Suprapubic skin (tissue), 4 donors: ENCODE data around the gene FAF1.

ENCODE experiments used
- CTCF ChIP-seq, 2 donors: fragments of 200-600 bp in 1 of 2; fragments of 450-650 bp in 1 of 2; sonication (generic) in 1 of 2; IDR thresholded peaks; one replicate each; pipeline ENCODE4 v1.5.1; 2016 to 2019; ENCODE audit warnings: antibody characterized with exemption in 2 of 2, mild to moderate bottlenecking in 1 of 2, moderate library complexity in 1 of 2
- EP300 ChIP-seq: sonication (generic); formaldehyde crosslinking; IDR thresholded peaks from one replicate; pipeline ENCODE4 v1.6.1; 2017; ENCODE audit warnings: antibody characterized with exemption
- POLR2AphosphoS5 ChIP-seq, 3 donors: sonication (generic); formaldehyde crosslinking; IDR thresholded peaks; one replicate each; pipeline ENCODE4 v1.6.1; 2017; ENCODE audit warnings: antibody characterized with exemption in 3 of 3

GRCh38 chr1:50750021-50750619 lies 209.9 kb downstream of the FAF1 start:
- TF ChIP-seq EP300 (no peak), CTCF (IDR thresholded peaks at IDR 0.05) (no peak), POLR2AphosphoS5 (IDR thresholded peaks at IDR 0.05) (no peak)
